Measurements from ENCODE around the gene GLIPR2. TPM values are rescaled to one million over a fixed set of nuclear protein-coding genes. Genes with fewer than 3 reads are reported as not detected.
A peak's percentile ranks its signal among the peaks of the same experiment; 100 is the strongest.

GLIPR2 gene
- total and polyA plus RNA-seq, 2 of the 13 experiments (the other 11 are each of a cell fraction or from before 2014, with no cell fraction given): 0.08 to 0.42 TPM

DNA sequence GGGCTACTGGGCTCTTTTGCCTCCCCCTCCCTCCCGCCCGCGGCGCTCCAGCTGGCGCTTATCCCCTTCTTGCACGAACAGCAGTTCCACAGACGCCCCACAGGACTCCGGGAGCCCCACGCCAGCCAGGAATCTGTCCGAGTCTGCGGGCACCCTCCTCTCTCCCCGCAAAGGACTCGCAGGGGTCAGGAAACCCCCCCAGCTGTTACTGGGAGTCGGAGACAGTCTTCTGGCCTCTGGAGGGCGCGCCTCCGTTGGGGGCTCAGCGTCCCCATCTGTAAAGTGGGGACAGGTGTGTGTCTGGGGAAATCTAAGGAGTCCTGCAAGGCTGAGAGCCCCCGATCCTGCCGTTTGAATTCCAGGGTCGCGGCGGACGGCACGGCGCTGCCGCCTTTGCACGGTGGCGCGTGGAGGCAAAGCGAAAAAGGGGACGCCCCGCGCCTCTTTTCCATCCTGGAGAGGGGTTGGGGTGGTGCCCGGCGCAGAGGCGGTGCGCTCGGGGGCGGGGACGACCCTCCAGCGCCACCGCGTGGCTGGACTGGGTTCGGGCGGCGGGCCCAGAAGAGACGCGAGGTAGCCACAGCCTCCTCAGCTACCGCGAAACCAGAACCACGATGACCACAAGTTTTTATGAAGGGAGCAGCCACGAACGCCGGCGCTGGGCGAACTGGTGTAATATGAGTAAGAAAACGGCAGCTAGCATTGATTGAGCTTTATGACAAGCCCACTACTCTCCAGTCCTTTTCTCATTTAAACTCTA, 29.8 kb downstream of the GLIPR2 start:
- peak overlapping the region in 1 of 3 experiments; percentile 54; a peak in 3 of 6 replicates for H3K4me3 ChIP-seq (replicated peaks in 1 of 3; ENCODE audit: insufficient read depth in 1 of 3, low read depth in 2 of 3, low read length in 3 of 3)
- ATAC-seq: peak; percentile 94
- H3K27me3 ChIP-seq (ENCODE audit: control insufficient read depth in 1 of 2, insufficient read depth in 2 of 2, low read length in 2 of 2): peaks cover 6 to 40% of the 10 kb centered on the region in 2 experiments; a peak in 4 of 5 replicates
- CTCF ChIA-PET (ENCODE audit: low intra/inter-chr PET ratio, low total read pairs): interaction anchor here (0.6 to 3.8 kb wide), 3 partner anchors 63 to 211 kb away, joined by 3 to 40 read pairs (median 13); no protein-coding TSS in a partner anchor
- H3K79me2 ChIP-seq (ENCODE audit: insufficient read depth, low read length): no peaks in the 10 kb centered on the region
- in situ Hi-C loops (cut with HindIII; ENCODE audit: extremely low pct_ligation_motif_present, low pct_unique_long_range_greater_than_20kb) (loop anchor here (5.0 kb wide), 1 partner anchor 64 kb away; no protein-coding TSS in a partner anchor), intact Hi-C loops (cut with micrococcal nuclease; ENCODE audit: unreplicated experiment) (loop anchor here (1.0 to 5.0 kb wide), 3 partner anchors 63 to 209 kb away; partner anchors contain the start of gene OR2S2)
- WGBS (ENCODE audit: low lambda C conversion rate): 18% methylated on average over 22 of the region's 58 CpGs
- no peak overlapping the region for H3K9ac ChIP-seq (ENCODE audit: insufficient read depth, low read depth, low read length)
- H2AFZ ChIP-seq (ENCODE audit: low read length): no peak overlapping the region
- no peaks in the 10 kb centered on the region for H3K9me3 ChIP-seq (ENCODE audit: low read length)
- H3K27ac ChIP-seq (ENCODE audit: extremely low read length, insufficient read depth, low read length): no peak overlapping the region
- no peak for FAIRE-seq
- H3K4me2 ChIP-seq (ENCODE audit: low read depth, low read length): peak overlapping the region; percentile 73
- POLR2A ChIA-PET: no interaction called here
- H3K36me3 ChIP-seq (replicated peaks in 1 of 2; ENCODE audit: control insufficient read depth in 1 of 2, insufficient read depth in 2 of 2, low read length in 2 of 2): no peaks in the 10 kb centered on the region
- BruUV-seq (replicated peaks): no TSS peak
- no peaks in the 10 kb centered on the region for H4K20me1 ChIP-seq (ENCODE audit: insufficient read depth, low read length)
- peaks cover 9% of the 10 kb centered on the region; the same call in 1 of the 2 replicates for H3K4me1 ChIP-seq (ENCODE audit: insufficient read depth, low read length)
- peak; percentile 57 for DNase-seq (ENCODE audit: low spot score)
- TF ChIP-seq SCMH1 (CRISPR knock-in tag; IDR thresholded peaks at IDR 0.05; ENCODE audit: borderline replicate concordance): no peak
- TF ChIP-seq, protein P1, sequence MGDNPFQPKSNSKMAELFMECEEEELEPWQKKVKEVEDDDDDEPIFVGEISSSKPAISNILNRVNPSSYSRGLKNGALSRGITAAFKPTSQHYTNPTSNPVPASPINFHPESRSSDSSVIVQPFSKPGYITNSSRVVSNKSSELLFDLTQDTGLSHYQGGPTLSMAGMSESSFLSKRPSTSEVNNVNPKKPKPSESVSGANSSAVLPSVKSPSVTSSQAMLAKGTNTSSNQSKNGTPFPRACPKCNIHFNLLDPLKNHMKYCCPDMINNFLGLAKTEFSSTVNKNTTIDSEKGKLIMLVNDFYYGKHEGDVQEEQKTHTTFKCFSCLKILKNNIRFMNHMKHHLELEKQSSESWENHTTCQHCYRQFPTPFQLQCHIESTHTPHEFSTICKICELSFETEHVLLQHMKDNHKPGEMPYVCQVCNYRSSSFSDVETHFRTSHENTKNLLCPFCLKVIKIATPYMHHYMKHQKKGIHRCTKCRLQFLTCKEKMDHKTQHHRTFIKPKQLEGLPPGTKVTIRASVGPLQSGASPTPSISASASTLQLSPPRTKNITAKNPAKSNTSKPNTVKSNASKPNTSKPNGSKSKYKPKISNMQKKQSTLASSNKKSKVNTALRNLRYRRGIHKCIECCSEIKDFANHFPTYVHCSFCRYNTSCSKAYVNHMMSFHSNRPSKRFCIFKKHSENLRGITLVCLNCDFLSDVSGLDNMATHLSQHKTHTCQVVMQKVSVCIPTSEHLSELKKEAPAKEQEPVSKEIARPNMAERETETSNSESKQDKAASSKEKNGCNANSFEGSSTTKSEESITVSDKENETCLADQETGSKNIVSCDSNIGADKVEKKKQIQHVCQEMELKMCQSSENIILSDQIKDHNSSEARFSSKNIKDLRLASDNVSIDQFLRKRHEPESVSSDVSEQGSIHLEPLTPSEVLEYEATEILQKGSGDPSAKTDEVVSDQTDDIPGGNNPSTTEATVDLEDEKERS (CRISPR knock-in tag; IDR thresholded peaks at IDR 0.05): peak; percentile 16; the same call in 1 of the 2 replicates
- no peak for TF ChIP-seq HMGA1 (CRISPR knock-in tag; conservative IDR thresholded peaks at IDR 0.05)
- TF ChIP-seq HOXA5 (CRISPR knock-in tag; IDR thresholded peaks at IDR 0.05): peak; percentile 52; the same call in 1 of the 2 replicates
- TF ChIP-seq, protein P2, sequence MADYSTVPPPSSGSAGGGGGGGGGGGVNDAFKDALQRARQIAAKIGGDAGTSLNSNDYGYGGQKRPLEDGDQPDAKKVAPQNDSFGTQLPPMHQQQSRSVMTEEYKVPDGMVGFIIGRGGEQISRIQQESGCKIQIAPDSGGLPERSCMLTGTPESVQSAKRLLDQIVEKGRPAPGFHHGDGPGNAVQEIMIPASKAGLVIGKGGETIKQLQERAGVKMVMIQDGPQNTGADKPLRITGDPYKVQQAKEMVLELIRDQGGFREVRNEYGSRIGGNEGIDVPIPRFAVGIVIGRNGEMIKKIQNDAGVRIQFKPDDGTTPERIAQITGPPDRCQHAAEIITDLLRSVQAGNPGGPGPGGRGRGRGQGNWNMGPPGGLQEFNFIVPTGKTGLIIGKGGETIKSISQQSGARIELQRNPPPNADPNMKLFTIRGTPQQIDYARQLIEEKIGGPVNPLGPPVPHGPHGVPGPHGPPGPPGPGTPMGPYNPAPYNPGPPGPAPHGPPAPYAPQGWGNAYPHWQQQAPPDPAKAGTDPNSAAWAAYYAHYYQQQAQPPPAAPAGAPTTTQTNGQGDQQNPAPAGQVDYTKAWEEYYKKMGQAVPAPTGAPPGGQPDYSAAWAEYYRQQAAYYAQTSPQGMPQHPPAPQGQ (CRISPR knock-in tag; IDR thresholded peaks at IDR 0.05; ENCODE audit: borderline replicate concordance): no peak
- no peak for TF ChIP-seq SATB2 (CRISPR knock-in tag; IDR thresholded peaks at IDR 0.05)
- TF ChIP-seq, protein P3, sequence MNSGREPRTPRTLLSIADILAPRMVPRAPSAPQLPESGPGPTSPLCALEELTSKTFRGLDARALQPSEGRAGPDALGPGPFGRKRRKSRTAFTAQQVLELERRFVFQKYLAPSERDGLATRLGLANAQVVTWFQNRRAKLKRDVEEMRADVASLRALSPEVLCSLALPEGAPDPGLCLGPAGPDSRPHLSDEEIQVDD (CRISPR knock-in tag; IDR thresholded peaks at IDR 0.05; ENCODE audit: borderline replicate concordance): no peak
- TF ChIP-seq ZNF329 (CRISPR knock-in tag; IDR thresholded peaks at IDR 0.05; ENCODE audit: low read depth): 0 out of 2 replicates have a peak, but pooled peaks have one; percentile 17
- TF ChIP-seq KDM3A (CRISPR knock-in tag; IDR thresholded peaks at IDR 0.05; ENCODE audit: low read depth): peak; percentile 56; the same call in 1 of the 2 replicates
- TF ChIP-seq ZNF550 (CRISPR knock-in tag; IDR thresholded peaks at IDR 0.05; ENCODE audit: borderline replicate concordance): 0 out of 2 replicates have a peak, but pooled peaks have one; percentile 67
- TF ChIP-seq, protein P4, sequence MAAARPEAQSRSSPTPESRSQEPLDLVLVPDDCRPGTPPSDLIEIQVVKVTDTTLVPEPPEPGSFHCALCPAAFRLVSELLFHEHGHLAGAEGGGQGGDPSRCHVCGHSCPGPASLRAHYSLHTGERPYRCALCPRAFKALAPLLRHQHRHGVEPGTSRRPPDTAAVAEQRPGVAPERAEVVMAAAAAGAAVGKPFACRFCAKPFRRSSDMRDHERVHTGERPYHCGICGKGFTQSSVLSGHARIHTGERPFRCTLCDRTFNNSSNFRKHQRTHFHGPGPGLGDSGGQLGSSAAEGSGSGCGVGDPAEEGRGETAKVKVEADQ (CRISPR knock-in tag; IDR thresholded peaks at IDR 0.05; ENCODE audit: borderline replicate concordance): peak; percentile 57; the same call in 1 of the 2 replicates
- no peak for TF ChIP-seq ATAD3A (CRISPR knock-in tag; IDR thresholded peaks at IDR 0.05)
- no peak for TF ChIP-seq NPAS2 (CRISPR knock-in tag; IDR thresholded peaks at IDR 0.05; ENCODE audit: borderline replicate concordance)
- no peak for TF ChIP-seq NFATC3 (CRISPR knock-in tag; IDR thresholded peaks at IDR 0.05)
- no peak for TF ChIP-seq CREM (IDR thresholded peaks at IDR 0.05)
- TF ChIP-seq CREM (CRISPR knock-in tag; IDR thresholded peaks at IDR 0.05): no peak
